HepG2 (cell line): ENCODE results near the gene UPF3B. TPM values are rescaled to one million over a fixed set of nuclear protein-coding genes. Genes with fewer than 3 reads are reported as not detected.

ENCODE experiments used
- ATAC-seq: fragments of 200-7000 bp; cut with Tn5 transposase; 3 replicates; pipeline ENCODE4 v1.9.1; 2020; ENCODE audit warnings: mild to moderate bottlenecking, moderate library complexity
- BruUV-seq: library from RNA; stranded (reverse); fragments of 400-500 nt; replicated peaks from 2 replicates; lab custom pipeline; 2021; lab: Mats Ljungman, UMichigan
- CTCF ChIA-PET: fragments of 300-600 bp; formaldehyde crosslinking; extraction: SDS; loops from one replicate; lab custom pipeline; 2021; ENCODE audit warnings: low total read pairs, inconsistent platforms, low intra/inter-chr PET ratio; lab: Yijun Ruan, JAX
- POLR2A ChIA-PET: fragments of 350-600 bp; sonication (Branson Sonifier 250); formaldehyde crosslinking; loops from one replicate; lab custom pipeline; 2020; ENCODE audit warnings: antibody characterized with exemption, inconsistent platforms; lab: Yijun Ruan, JAX
- DNase-seq: peaks from one replicate; pipeline ENCODE4 v3.0.0-alpha.2; 2015; ENCODE audit warnings: low spot score
- FAIRE-seq: peaks from 3 replicates; lab custom pipeline; 2011; peaks lifted over from hg19 to GRCh38; lab: Jason Lieb, UNC
- H2AFZ ChIP-seq: one replicate; pipeline ENCODE4 v1.6.1; 2011; ENCODE audit warnings: low read length, inconsistent platforms
- H3K27ac ChIP-seq: fragments of 300-600 bp; 3 replicates; pipeline ENCODE4 v1.8.0; 2011; ENCODE audit warnings: mixed run types, mild to moderate bottlenecking, mixed read lengths, low read length, inconsistent platforms; ENCODE audit not compliant: insufficient read depth; ENCODE audit errors: extremely low read length
- H3K27me3 ChIP-seq, 2 experiments: fragments of 200-600 bp in 1 of 2; 2 replicates in 1 of 2; 3 replicates in 1 of 2; pipeline versions ENCODE4 v1.6.0 to v1.8.0; 2011; ENCODE audit warnings: low read length in 2 of 2, mild to moderate bottlenecking in 2 of 2, moderate library complexity in 2 of 2, inconsistent platforms in 1 of 2; ENCODE audit not compliant: insufficient read depth in 2 of 2, control insufficient read depth in 1 of 2
- H3K36me3 ChIP-seq, 2 experiments: fragments of 200-600 bp in 1 of 2; replicated peaks in 1 of 2; 2 replicates in 1 of 2; 3 replicates in 1 of 2; pipeline versions ENCODE4 v1.5.1 to v1.8.0; 2011; ENCODE audit warnings: low read length in 2 of 2, inconsistent platforms in 1 of 2; ENCODE audit not compliant: insufficient read depth in 2 of 2, control insufficient read depth in 1 of 2
- H3K4me1 ChIP-seq: 2 replicates; pipeline ENCODE4 v1.5.1; 2012; ENCODE audit warnings: low read length, inconsistent platforms; ENCODE audit not compliant: insufficient read depth
- H3K4me2 ChIP-seq: 2 replicates; pipeline ENCODE4 v1.6.0; 2011; ENCODE audit warnings: low read depth, low read length, inconsistent platforms
- H3K4me3 ChIP-seq, 3 experiments: fragments of 200-600 bp in 1 of 3; sonication (generic), shearing (Covaris generic) in 1 of 3; replicated peaks in 1 of 3; 2 replicates each; pipeline ENCODE4 v1.5.1; 2011 to 2016; ENCODE audit warnings: low read length in 3 of 3, inconsistent platforms in 2 of 3, low read depth in 2 of 3, mild to moderate bottlenecking in 2 of 3, control low read depth in 1 of 3, mixed read lengths in 1 of 3; ENCODE audit not compliant: insufficient read depth in 1 of 3
- H3K79me2 ChIP-seq: one replicate; pipeline ENCODE4 v1.6.1; 2011; ENCODE audit warnings: low read length, inconsistent platforms; ENCODE audit not compliant: insufficient read depth
- H3K9ac ChIP-seq: 2 replicates; pipeline ENCODE4 v1.6.0; 2011; ENCODE audit warnings: mild to moderate bottlenecking, low read depth, low read length, inconsistent platforms; ENCODE audit not compliant: insufficient read depth
- H3K9me3 ChIP-seq: 2 replicates; pipeline ENCODE4 v1.5.1; 2012; ENCODE audit warnings: mild to moderate bottlenecking, low read length
- H4K20me1 ChIP-seq: 2 replicates; pipeline ENCODE4 v1.6.0; 2011; ENCODE audit warnings: inconsistent platforms, mild to moderate bottlenecking, low read length, moderate library complexity; ENCODE audit not compliant: insufficient read depth
- ERF ChIP-seq: IDR thresholded peaks from 2 replicates; pipeline ENCODE4 v1.6.1; 2018; ENCODE audit warnings: missing biosample characterization, missing genetic modification reagents
- NBN ChIP-seq: fragments of 450-650 bp; conservative IDR thresholded peaks from 2 replicates; pipeline ENCODE4 v1.6.1; 2017
- NCOA5 ChIP-seq: sonication (generic); formaldehyde crosslinking; IDR thresholded peaks from 2 replicates; pipeline ENCODE4 v1.4.0; 2020; ENCODE audit warnings: missing genetic modification reagents
- PAWR ChIP-seq: sonication (generic); formaldehyde crosslinking; IDR thresholded peaks from 2 replicates; pipeline ENCODE4 v1.4.0; 2020; ENCODE audit warnings: missing genetic modification reagents, mild to moderate bottlenecking, borderline replicate concordance
- ZNF260 ChIP-seq: sonication (generic); formaldehyde crosslinking; IDR thresholded peaks from 2 replicates; pipeline ENCODE4 v1.4.0; 2020; ENCODE audit warnings: missing genetic modification reagents, low read depth, mild to moderate bottlenecking, borderline replicate concordance
- ZNF724P ChIP-seq: sonication (generic); formaldehyde crosslinking; IDR thresholded peaks from 2 replicates; pipeline ENCODE4 v1.8.0; 2022; ENCODE audit warnings: missing genetic modification reagents, borderline replicate concordance
- WGBS: methylation state at CpG from one replicate; pipeline ENCODE4 v1.1.6; 2017; ENCODE audit warnings: low lambda C conversion rate; 5-methylcytosine and 5-hydroxymethylcytosine counted together
- in situ Hi-C: cut with HindIII; loops from 2 replicates; pipeline ENCODE4 v1.10.0; 2017; ENCODE audit warnings: low pct_unique_long_range_greater_than_20kb; ENCODE audit not compliant: extremely low pct_ligation_motif_present
- intact Hi-C: fragments of 100-400 bp; cut with micrococcal nuclease; formaldehyde crosslinking; loops from one replicate; pipeline ENCODE4 v1.10.0; 2022; ENCODE audit not compliant: unreplicated experiment
- polyA plus RNA-seq, 8 experiments: library from polyadenylated mRNA; depleted of rRNA in 3 of 8; stranded (reverse) in 7 of 8; unstranded in 1 of 8; fragments of >200 nt; fragmentation: Illumina TruSeq in 4 of 8; extraction: Trizol in 4 of 8; gene quantifications; 2 replicates each; pipeline versions ENCODE4 v1.2.1 to v1.2.3, GENCODE V29; 2011 to 2016; ENCODE audit warnings: low read depth in 4 of 8, missing spikeins in 1 of 8, mixed read lengths in 1 of 8; ENCODE audit not compliant: insufficient read depth in 1 of 8
- total RNA-seq, 5 experiments: library from RNA; depleted of rRNA; stranded (reverse); fragments of >200 nt; fragmentation: Illumina TruSeq; extraction: Trizol; gene quantifications; 2 replicates each; pipeline ENCODE4 v1.2.3, GENCODE V29; 2016; ENCODE audit warnings: low read depth in 1 of 5
- TF ChIP-seq, protein P1 (sequence below): sonication (generic); formaldehyde crosslinking; IDR thresholded peaks from 2 replicates; pipeline ENCODE4 v1.4.0; 2020; ENCODE audit warnings: missing genetic modification reagents
- TF ChIP-seq, protein P2 (sequence below): sonication (generic); formaldehyde crosslinking; IDR thresholded peaks from 2 replicates; pipeline ENCODE4; 2020; ENCODE audit warnings: missing genetic modification reagents, mild to moderate bottlenecking, borderline replicate concordance

The UPF3B gene
- total and polyA plus RNA-seq, 2 of the 13 experiments (the other 11 are each of a cell fraction or from before 2014, with no cell fraction given) = 5.2 to 7.2 TPM

- WGBS = 87% methylated on average over 3 of the region's 3 CpGs
- POLR2A ChIA-PET = no interaction called here
These were observed 18.9 kb downstream of the UPF3B start for GRCh38 chrX:119833905-119834304.

More at GRCh38 chrX:119833905-119834304, 18.9 kb downstream of the UPF3B start:
- Histone ChIP-seq H3K9ac (no peak overlapping the region), H2AFZ (no peak overlapping the region), H4K20me1 (no peaks in the 10 kb centered on the region), H3K9me3 (no peaks in the 10 kb centered on the region), H3K27ac (no peak overlapping the region), H3K4me1 (no peaks in the 10 kb centered on the region), H3K36me3 (peaks cover 1 to 7% of the 10 kb centered on the region in 2 experiments; a peak in 1 of 5 replicates), H3K27me3 (no peaks in the 10 kb centered on the region), H3K4me3 (no peak overlapping the region), H3K4me2 (no peak overlapping the region), H3K79me2 (no peaks in the 10 kb centered on the region)
- no peak for DNase-seq
- BruUV-seq = no TSS peak
- FAIRE-seq = no peak
- no peak for ATAC-seq
- CTCF ChIA-PET = no interaction called here
- intact Hi-C loops = no loop called here
- TF ChIP-seq, protein P1, sequence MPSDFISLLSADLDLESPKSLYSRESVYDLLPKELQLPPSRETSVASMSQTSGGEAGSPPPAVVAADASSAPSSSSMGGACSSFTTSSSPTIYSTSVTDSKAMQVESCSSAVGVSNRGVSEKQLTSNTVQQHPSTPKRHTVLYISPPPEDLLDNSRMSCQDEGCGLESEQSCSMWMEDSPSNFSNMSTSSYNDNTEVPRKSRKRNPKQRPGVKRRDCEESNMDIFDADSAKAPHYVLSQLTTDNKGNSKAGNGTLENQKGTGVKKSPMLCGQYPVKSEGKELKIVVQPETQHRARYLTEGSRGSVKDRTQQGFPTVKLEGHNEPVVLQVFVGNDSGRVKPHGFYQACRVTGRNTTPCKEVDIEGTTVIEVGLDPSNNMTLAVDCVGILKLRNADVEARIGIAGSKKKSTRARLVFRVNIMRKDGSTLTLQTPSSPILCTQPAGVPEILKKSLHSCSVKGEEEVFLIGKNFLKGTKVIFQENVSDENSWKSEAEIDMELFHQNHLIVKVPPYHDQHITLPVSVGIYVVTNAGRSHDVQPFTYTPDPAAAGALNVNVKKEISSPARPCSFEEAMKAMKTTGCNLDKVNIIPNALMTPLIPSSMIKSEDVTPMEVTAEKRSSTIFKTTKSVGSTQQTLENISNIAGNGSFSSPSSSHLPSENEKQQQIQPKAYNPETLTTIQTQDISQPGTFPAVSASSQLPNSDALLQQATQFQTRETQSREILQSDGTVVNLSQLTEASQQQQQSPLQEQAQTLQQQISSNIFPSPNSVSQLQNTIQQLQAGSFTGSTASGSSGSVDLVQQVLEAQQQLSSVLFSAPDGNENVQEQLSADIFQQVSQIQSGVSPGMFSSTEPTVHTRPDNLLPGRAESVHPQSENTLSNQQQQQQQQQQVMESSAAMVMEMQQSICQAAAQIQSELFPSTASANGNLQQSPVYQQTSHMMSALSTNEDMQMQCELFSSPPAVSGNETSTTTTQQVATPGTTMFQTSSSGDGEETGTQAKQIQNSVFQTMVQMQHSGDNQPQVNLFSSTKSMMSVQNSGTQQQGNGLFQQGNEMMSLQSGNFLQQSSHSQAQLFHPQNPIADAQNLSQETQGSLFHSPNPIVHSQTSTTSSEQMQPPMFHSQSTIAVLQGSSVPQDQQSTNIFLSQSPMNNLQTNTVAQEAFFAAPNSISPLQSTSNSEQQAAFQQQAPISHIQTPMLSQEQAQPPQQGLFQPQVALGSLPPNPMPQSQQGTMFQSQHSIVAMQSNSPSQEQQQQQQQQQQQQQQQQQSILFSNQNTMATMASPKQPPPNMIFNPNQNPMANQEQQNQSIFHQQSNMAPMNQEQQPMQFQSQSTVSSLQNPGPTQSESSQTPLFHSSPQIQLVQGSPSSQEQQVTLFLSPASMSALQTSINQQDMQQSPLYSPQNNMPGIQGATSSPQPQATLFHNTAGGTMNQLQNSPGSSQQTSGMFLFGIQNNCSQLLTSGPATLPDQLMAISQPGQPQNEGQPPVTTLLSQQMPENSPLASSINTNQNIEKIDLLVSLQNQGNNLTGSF (CRISPR knock-in tag) = no peak
- TF ChIP-seq NCOA5 (no peak), ZNF260 (CRISPR knock-in tag) (no peak), NBN (no peak), ZNF724P (CRISPR knock-in tag) (no peak), ERF (CRISPR knock-in tag) (no peak), PAWR (CRISPR knock-in tag) (no peak)
- TF ChIP-seq, protein P2, sequence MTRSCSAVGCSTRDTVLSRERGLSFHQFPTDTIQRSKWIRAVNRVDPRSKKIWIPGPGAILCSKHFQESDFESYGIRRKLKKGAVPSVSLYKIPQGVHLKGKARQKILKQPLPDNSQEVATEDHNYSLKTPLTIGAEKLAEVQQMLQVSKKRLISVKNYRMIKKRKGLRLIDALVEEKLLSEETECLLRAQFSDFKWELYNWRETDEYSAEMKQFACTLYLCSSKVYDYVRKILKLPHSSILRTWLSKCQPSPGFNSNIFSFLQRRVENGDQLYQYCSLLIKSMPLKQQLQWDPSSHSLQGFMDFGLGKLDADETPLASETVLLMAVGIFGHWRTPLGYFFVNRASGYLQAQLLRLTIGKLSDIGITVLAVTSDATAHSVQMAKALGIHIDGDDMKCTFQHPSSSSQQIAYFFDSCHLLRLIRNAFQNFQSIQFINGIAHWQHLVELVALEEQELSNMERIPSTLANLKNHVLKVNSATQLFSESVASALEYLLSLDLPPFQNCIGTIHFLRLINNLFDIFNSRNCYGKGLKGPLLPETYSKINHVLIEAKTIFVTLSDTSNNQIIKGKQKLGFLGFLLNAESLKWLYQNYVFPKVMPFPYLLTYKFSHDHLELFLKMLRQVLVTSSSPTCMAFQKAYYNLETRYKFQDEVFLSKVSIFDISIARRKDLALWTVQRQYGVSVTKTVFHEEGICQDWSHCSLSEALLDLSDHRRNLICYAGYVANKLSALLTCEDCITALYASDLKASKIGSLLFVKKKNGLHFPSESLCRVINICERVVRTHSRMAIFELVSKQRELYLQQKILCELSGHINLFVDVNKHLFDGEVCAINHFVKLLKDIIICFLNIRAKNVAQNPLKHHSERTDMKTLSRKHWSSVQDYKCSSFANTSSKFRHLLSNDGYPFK = no peak
- in situ Hi-C loops = no loop called here
